Ectodermal cell (in vitro differentiated cells): ENCODE data around the gene GPC6.
A peak's percentile ranks its signal among the peaks of the same experiment; 100 is the strongest.

ENCODE experiments used
- H3K27ac ChIP-seq: 2 replicates; pipeline ENCODE4 v1.7.0; 2013; ENCODE audit warnings: mild to moderate bottlenecking, low read depth, low read length; ENCODE audit not compliant: insufficient read depth, poor library complexity, severe bottlenecking
- H3K27me3 ChIP-seq: 2 replicates; pipeline ENCODE4 v1.7.0; 2013; ENCODE audit warnings: mild to moderate bottlenecking, low read length; ENCODE audit not compliant: insufficient read depth, control insufficient read depth, poor library complexity, severe bottlenecking
- H3K36me3 ChIP-seq: one replicate; pipeline ENCODE4 v1.7.0; 2013; ENCODE audit warnings: low read length; ENCODE audit not compliant: control insufficient read depth, insufficient read depth
- H3K4me1 ChIP-seq: one replicate; pipeline ENCODE4 v1.7.0; 2013; ENCODE audit warnings: low read length; ENCODE audit not compliant: control insufficient read depth, insufficient read depth
- H3K4me3 ChIP-seq: 2 replicates; pipeline ENCODE4 v1.7.0; 2013; ENCODE audit warnings: low read depth, low read length, control low read depth; ENCODE audit not compliant: insufficient read depth
- H3K9me3 ChIP-seq: 2 replicates; pipeline ENCODE4 v1.7.0; 2013; ENCODE audit warnings: mild to moderate bottlenecking, low read length, moderate library complexity; ENCODE audit not compliant: control insufficient read depth
- WGBS, 2 experiments: methylation state at CpG; one replicate each; pipeline ENCODE4 v1.1.7; 2013; ENCODE audit warnings: missing lambda C conversion rate in 2 of 2; 5-methylcytosine and 5-hydroxymethylcytosine counted together

Gene GPC6

GRCh38 chr13:93216122-93216521, 10.5 kb upstream of the GPC6 start:
- H3K4me3 ChIP-seq: no peak overlapping the region
- no peak overlapping the region for H3K27ac ChIP-seq
- no peaks in the 10 kb centered on the region for H3K27me3 ChIP-seq
- H3K4me1 ChIP-seq: peaks cover 4% of the 10 kb centered on the region
- no peaks in the 10 kb centered on the region for H3K36me3 ChIP-seq
- no peaks in the 10 kb centered on the region for H3K9me3 ChIP-seq
- 33 to 39% methylated on average over 1 of the region's 1 CpG for WGBS, 2 experiments

GRCh38 chr13:93217721-93218261, 8.8 kb upstream of the GPC6 start:
- H3K36me3 ChIP-seq: no peaks in the 10 kb centered on the region
- no peak overlapping the region for H3K4me3 ChIP-seq
- no peak overlapping the region for H3K27ac ChIP-seq
- peaks cover 5% of the 10 kb centered on the region for H3K4me1 ChIP-seq
- WGBS, 2 experiments: 64 to 76% methylated on average over 5 to 6 of the region's 6 CpGs
- H3K9me3 ChIP-seq: no peaks in the 10 kb centered on the region
- no peaks in the 10 kb centered on the region for H3K27me3 ChIP-seq

- H3K4me3 ChIP-seq: no peak overlapping the region
- H3K36me3 ChIP-seq: no peaks in the 10 kb centered on the region
- no peaks in the 10 kb centered on the region for H3K27me3 ChIP-seq
- 100% methylated on average over 3 of the region's 3 CpGs; no CpG with 5 or more reads in 1 of the 2 experiments for WGBS, 2 experiments
- H3K27ac ChIP-seq: no peak overlapping the region
- peaks cover 10% of the 10 kb centered on the region for H3K4me1 ChIP-seq
- no peaks in the 10 kb centered on the region for H3K9me3 ChIP-seq
Observed at GRCh38 chr13:93218583-93218982, 8.0 kb upstream of the GPC6 start.

GRCh38 chr13:93220073-93220472, 6.5 kb upstream of the GPC6 start:
- no peaks in the 10 kb centered on the region for H3K9me3 ChIP-seq
- 67% methylated on average over 3 of the region's 3 CpGs for WGBS, 2 experiments
- no peak overlapping the region for H3K4me3 ChIP-seq
- H3K27me3 ChIP-seq: no peaks in the 10 kb centered on the region
- no peaks in the 10 kb centered on the region for H3K36me3 ChIP-seq
- no peak overlapping the region for H3K27ac ChIP-seq
- H3K4me1 ChIP-seq: peaks cover 12% of the 10 kb centered on the region

DNA sequence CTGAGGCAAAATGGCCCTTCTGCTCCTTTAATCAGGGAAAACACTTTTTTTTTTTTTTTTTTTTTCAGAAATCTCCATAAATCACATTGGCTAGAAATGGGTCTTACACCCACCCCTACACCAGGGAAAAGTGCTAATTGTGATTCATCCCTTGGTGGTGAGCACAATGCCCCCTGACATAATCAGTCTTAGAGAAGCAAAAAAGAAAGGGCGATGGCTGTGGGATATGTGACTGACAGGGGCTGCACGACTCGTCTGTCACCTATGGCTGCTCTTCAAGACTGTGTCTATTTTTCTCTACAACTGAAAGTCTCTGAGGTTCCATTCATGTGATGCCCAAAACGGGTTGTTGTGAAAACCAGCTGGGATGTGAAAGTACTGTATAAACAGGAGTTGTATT, 3.6 kb upstream of the GPC6 start:
- Histone ChIP-seq H3K4me1 (peaks cover 24% of the 10 kb centered on the region), H3K9me3 (no peaks in the 10 kb centered on the region)
- 68% methylated on average over 4 of the region's 4 CpGs for WGBS, 2 experiments

DNA sequence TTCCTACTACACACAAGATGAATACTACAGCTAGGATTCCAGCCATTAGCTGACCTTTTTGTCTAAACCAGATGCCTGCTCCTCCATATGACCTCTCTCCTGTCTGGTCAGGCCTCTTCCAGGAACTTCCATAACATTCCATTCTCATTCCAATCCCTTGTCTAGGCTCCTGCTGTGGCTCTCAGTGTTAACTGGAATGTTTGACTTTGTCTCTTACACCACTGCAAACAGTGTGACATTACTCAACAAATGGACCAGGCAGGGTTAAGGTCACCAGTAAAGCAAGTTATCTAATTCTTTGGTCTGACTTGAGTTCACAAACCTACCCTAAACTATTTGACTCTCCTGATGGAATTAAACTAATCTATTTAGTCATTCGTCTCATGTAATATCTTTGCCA, 2.1 kb upstream of the GPC6 start:
- H3K4me3 ChIP-seq: no peak overlapping the region
- H3K27ac ChIP-seq: no peak overlapping the region

More for the DNA sequence above, 3.6 kb upstream of the GPC6 start:
- Histone ChIP-seq H3K36me3 (no peaks in the 10 kb centered on the region), H3K27me3 (no peaks in the 10 kb centered on the region), H3K4me3 (no peak overlapping the region), H3K27ac (no peak overlapping the region)

GRCh38 chr13:93225610-93226009, 997 bp upstream of the GPC6 start:
- no peak overlapping the region for H3K4me3 ChIP-seq
- no peaks in the 10 kb centered on the region for H3K36me3 ChIP-seq
- H3K27ac ChIP-seq: no peak overlapping the region
- H3K27me3 ChIP-seq: no peaks in the 10 kb centered on the region
- H3K4me1 ChIP-seq: peaks cover 26% of the 10 kb centered on the region
- no peaks in the 10 kb centered on the region for H3K9me3 ChIP-seq
- 50% methylated on average over 1 of the region's 2 CpGs for WGBS, 2 experiments

More for the DNA sequence above, 2.1 kb upstream of the GPC6 start:
- no peaks in the 10 kb centered on the region for H3K9me3 ChIP-seq
- no peaks in the 10 kb centered on the region for H3K27me3 ChIP-seq
- WGBS, 2 experiments: 88% methylated on average over 1 of the region's 1 CpG; no CpG with 5 or more reads in 1 of the 2 experiments
- peaks cover 24% of the 10 kb centered on the region for H3K4me1 ChIP-seq
- no peaks in the 10 kb centered on the region for H3K36me3 ChIP-seq

GRCh38 chr13:93226065-93226622, 463 bp upstream of the GPC6 start:
- Histone ChIP-seq H3K9me3 (no peaks in the 10 kb centered on the region), H3K27me3 (no peaks in the 10 kb centered on the region), H3K4me3 (peak overlapping the region; percentile 93), H3K27ac (peak overlapping the region; percentile 87), H3K36me3 (no peaks in the 10 kb centered on the region), H3K4me1 (peaks cover 26% of the 10 kb centered on the region)
- WGBS, 2 experiments: 3 to 4% methylated on average over 2 to 5 of the region's 5 CpGs

- peaks cover 26% of the 10 kb centered on the region for H3K4me1 ChIP-seq
- H3K9me3 ChIP-seq: no peaks in the 10 kb centered on the region
- no peaks in the 10 kb centered on the region for H3K36me3 ChIP-seq
- H3K27me3 ChIP-seq: no peaks in the 10 kb centered on the region
- WGBS, 2 experiments: 0% methylated on average over 55 of the region's 55 CpGs
- peak overlapping the region; percentile 87 for H3K27ac ChIP-seq
- peak overlapping the region; percentile 93 for H3K4me3 ChIP-seq
Observed at GRCh38 chr13:93227280-93227877, 772 bp downstream of the GPC6 start.

DNA sequence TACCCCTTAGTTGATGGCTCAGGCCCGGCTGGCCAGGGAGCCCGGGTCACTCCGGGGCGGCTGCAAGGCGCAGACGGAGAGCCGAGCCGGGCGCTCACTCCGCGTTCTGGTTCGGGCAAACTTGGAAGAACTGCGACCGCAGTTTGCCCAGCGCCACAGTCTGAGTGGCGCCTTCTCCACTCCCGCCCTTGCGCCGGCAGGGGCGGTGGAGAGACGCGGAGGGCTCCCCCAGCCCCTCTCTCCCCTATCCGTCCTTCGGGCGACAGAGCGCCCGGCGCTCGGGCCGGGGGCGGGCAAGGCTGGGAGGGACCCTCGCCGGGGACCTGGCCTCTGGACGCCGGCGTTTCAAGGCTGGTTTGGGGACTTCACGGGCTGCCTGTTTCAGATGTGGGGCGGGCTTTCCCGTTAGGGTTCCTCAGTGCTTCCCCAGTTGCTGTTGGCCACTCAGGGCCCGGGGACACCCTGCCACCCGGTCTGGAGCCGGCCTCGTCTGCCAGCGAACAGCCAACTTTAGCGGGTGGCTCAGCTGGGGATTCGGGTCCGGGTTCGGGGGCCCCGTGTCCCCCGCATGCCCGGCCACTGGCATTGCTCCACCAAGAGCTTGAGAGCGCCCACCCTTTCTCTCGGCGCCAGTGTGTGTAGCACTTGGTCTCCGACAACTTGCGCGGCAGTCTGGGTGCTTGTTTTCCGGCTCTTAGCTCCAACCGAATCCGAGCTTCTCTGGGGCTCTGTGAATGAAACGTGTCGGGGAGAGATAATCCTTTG, 1.5 kb downstream of the GPC6 start:
- H3K27ac ChIP-seq: peak overlapping the region; percentile 87
- peak overlapping the region; percentile 93 for H3K4me3 ChIP-seq
- no peaks in the 10 kb centered on the region for H3K9me3 ChIP-seq
- H3K4me1 ChIP-seq: peaks cover 22% of the 10 kb centered on the region
- H3K36me3 ChIP-seq: no peaks in the 10 kb centered on the region
- no peaks in the 10 kb centered on the region for H3K27me3 ChIP-seq
- 0% methylated on average over 62 of the region's 62 CpGs for WGBS, 2 experiments
